HEK293 (cell line): ENCODE measurements around the gene SLC35D3.
A peak's percentile ranks its signal among the peaks of the same experiment; 100 is the strongest.

Experiments used
- CTCF ChIA-PET: fragments of 350-600 bp; formaldehyde crosslinking; extraction: SDS; loops from one replicate; lab custom pipeline; 2021; ENCODE audit warnings: antibody characterized with exemption; lab: Yijun Ruan, JAX
- POLR2A ChIA-PET: fragments of 300-600 bp; formaldehyde crosslinking; extraction: SDS; loops from one replicate; lab custom pipeline; 2020; ENCODE audit warnings: antibody characterized with exemption, inconsistent platforms; lab: Yijun Ruan, JAX
- H3K27ac ChIP-seq: fragments of 200-500 bp; sonication (Bioruptor generic); 2 replicates; pipeline ENCODE4 v1.5.1; 2014; ENCODE audit warnings: low read depth, low read length, control low read depth, inconsistent platforms; ENCODE audit errors: extremely low read depth
- H3K36me3 ChIP-seq, 2 experiments: fragments of 200-500 bp in 1 of 2; sonication (Bioruptor generic) in 1 of 2; 1 replicate in 1 of 2; 2 replicates in 1 of 2; pipeline ENCODE4 v1.5.1; 2014 to 2017; ENCODE audit warnings: inconsistent platforms in 2 of 2, low read length in 2 of 2; ENCODE audit not compliant: control insufficient read depth in 2 of 2, insufficient read depth in 1 of 2
- H3K4me1 ChIP-seq: fragments of 200-500 bp; sonication (Bioruptor generic); 2 replicates; pipeline ENCODE4 v1.5.1; 2014; ENCODE audit warnings: mild to moderate bottlenecking, low read length, inconsistent platforms; ENCODE audit not compliant: control insufficient read depth, insufficient read depth
- H3K4me3 ChIP-seq: 2 replicates; pipeline ENCODE4 v1.5.1; 2011; ENCODE audit warnings: low read depth, mild to moderate bottlenecking, control low read depth, low read length, moderate library complexity
- H3K9me3 ChIP-seq: fragments of 200-500 bp; sonication (Bioruptor generic); 2 replicates; pipeline ENCODE4 v1.5.1; 2014; ENCODE audit warnings: low read depth, low read length, inconsistent platforms; ENCODE audit not compliant: control insufficient read depth, insufficient read depth
- BCL6B ChIP-seq: fragments of 450-650 bp; formaldehyde crosslinking; IDR thresholded peaks from 2 replicates; pipeline ENCODE4 v1.5.1; 2017; ENCODE audit warnings: missing biosample characterization, missing genetic modification characterization
- IKZF3 ChIP-seq: fragments of 450-650 bp; IDR thresholded peaks from 2 replicates; pipeline ENCODE4 v1.5.0; 2018; ENCODE audit warnings: missing biosample characterization, mild to moderate bottlenecking, missing genetic modification characterization, moderate library complexity
- SCRT2 ChIP-seq: fragments of 450-650 bp; formaldehyde crosslinking; IDR thresholded peaks from 2 replicates; pipeline ENCODE4 v1.5.1; 2016; ENCODE audit warnings: missing biosample characterization, missing genetic modification characterization
- ZBTB10 ChIP-seq: fragments of 450-650 bp; formaldehyde crosslinking; IDR thresholded peaks from 2 replicates; pipeline ENCODE4 v1.5.1; 2016; ENCODE audit warnings: missing biosample characterization, missing genetic modification characterization
- ZFP69B ChIP-seq: fragments of 450-650 bp; formaldehyde crosslinking; IDR thresholded peaks from 2 replicates; pipeline ENCODE4 v1.5.1; 2016; ENCODE audit warnings: missing biosample characterization, missing genetic modification characterization
- ZNF138 ChIP-seq: fragments of 450-650 bp; formaldehyde crosslinking; IDR thresholded peaks from 2 replicates; pipeline ENCODE4 v1.5.1; 2016; ENCODE audit warnings: missing biosample characterization, missing genetic modification characterization, borderline replicate concordance
- ZNF202 ChIP-seq: fragments of 450-650 bp; formaldehyde crosslinking; IDR thresholded peaks from 2 replicates; pipeline ENCODE4 v1.5.1; 2016; ENCODE audit warnings: missing biosample characterization, missing genetic modification characterization, borderline replicate concordance
- ZNF354C ChIP-seq: fragments of 450-650 bp; formaldehyde crosslinking; IDR thresholded peaks from 2 replicates; pipeline ENCODE4 v1.5.1; 2016; ENCODE audit warnings: missing biosample characterization, missing genetic modification characterization, low read depth, borderline replicate concordance
- ZNF394 ChIP-seq: fragments of 450-650 bp; formaldehyde crosslinking; IDR thresholded peaks from 2 replicates; pipeline ENCODE4 v1.5.1; 2016; ENCODE audit warnings: missing biosample characterization, missing genetic modification characterization, mild to moderate bottlenecking, moderate library complexity, borderline replicate concordance
- ZNF501 ChIP-seq: fragments of 450-650 bp; formaldehyde crosslinking; IDR thresholded peaks from 2 replicates; pipeline ENCODE4 v1.5.1; 2016; ENCODE audit warnings: missing biosample characterization, missing genetic modification characterization
- ZNF677 ChIP-seq: fragments of 450-650 bp; IDR thresholded peaks from 2 replicates; pipeline ENCODE4 v1.5.0; 2018; ENCODE audit warnings: missing biosample characterization, mild to moderate bottlenecking, missing genetic modification characterization, moderate library complexity
- ZNF776 ChIP-seq: fragments of 450-650 bp; formaldehyde crosslinking; IDR thresholded peaks from 2 replicates; pipeline ENCODE4 v1.5.0; 2017; ENCODE audit warnings: missing biosample characterization, missing genetic modification characterization, borderline replicate concordance
- TF ChIP-seq, protein P1 (sequence below): fragments of 450-650 bp; formaldehyde crosslinking; IDR thresholded peaks from 2 replicates; pipeline ENCODE4 v1.5.1; 2016; ENCODE audit warnings: missing biosample characterization, missing genetic modification characterization
- TF ChIP-seq, protein P2 (sequence below): fragments of 450-650 bp; formaldehyde crosslinking; IDR thresholded peaks from 2 replicates; pipeline ENCODE4 v1.5.1; 2016; ENCODE audit warnings: missing biosample characterization, missing genetic modification characterization, low read depth
- TF ChIP-seq, protein P3 (sequence below): fragments of 450-650 bp; formaldehyde crosslinking; IDR thresholded peaks from 2 replicates; pipeline ENCODE4 v1.5.1; 2017; ENCODE audit warnings: missing biosample characterization, mild to moderate bottlenecking, missing genetic modification characterization, moderate library complexity

SLC35D3 gene

DNA sequence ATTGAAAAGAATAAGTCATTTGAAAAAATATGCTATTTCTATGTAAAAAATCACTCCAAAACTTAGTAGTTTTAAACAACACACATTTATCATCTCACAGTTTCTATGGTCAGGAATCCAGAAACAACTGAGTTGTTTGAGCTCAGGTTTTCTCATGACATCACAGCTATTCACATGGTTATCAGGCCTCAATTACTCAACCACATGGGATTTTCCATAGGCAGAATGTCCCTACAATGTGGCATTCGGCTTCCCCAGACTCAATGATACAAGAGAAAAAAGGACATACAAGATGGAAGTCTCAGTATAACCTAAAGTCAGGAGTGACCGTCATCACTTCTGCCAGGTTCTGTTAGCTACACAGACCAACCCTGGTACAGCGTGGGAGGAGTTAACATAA, 3.4 kb upstream of the SLC35D3 start:
- Histone ChIP-seq H3K27ac (no peak overlapping the region), H3K36me3 (peaks cover 0 to 17% of the 10 kb centered on the region in 2 experiments; a peak in 1 of 3 replicates), H3K4me3 (no peak overlapping the region), H3K4me1 (no peaks in the 10 kb centered on the region; the same call in 1 of the 2 replicates), H3K9me3 (no peaks in the 10 kb centered on the region)
- CTCF ChIA-PET, result interaction anchor here (1.4 kb wide), 1 partner anchor 9 kb away, joined by 4 read pairs; no protein-coding TSS in a partner anchor
- TF ChIP-seq, protein P1, sequence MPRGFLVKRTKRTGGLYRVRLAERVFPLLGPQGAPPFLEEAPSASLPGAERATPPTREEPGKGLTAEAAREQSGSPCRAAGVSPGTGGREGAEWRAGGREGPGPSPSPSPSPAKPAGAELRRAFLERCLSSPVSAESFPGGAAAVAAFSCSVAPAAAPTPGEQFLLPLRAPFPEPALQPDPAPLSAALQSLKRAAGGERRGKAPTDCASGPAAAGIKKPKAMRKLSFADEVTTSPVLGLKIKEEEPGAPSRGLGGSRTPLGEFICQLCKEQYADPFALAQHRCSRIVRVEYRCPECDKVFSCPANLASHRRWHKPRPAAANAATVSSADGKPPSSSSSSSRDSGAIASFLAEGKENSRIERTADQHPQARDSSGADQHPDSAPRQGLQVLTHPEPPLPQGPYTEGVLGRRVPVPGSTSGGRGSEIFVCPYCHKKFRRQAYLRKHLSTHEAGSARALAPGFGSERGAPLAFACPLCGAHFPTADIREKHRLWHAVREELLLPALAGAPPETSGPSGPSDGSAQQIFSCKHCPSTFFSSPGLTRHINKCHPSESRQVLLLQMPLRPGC, result no peak
- TF ChIP-seq, protein P2, sequence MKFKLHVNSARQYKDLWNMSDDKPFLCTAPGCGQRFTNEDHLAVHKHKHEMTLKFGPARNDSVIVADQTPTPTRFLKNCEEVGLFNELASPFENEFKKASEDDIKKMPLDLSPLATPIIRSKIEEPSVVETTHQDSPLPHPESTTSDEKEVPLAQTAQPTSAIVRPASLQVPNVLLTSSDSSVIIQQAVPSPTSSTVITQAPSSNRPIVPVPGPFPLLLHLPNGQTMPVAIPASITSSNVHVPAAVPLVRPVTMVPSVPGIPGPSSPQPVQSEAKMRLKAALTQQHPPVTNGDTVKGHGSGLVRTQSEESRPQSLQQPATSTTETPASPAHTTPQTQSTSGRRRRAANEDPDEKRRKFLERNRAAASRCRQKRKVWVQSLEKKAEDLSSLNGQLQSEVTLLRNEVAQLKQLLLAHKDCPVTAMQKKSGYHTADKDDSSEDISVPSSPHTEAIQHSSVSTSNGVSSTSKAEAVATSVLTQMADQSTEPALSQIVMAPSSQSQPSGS, result peak; percentile 4; the same call in 1 of the 2 replicates
- POLR2A ChIA-PET, result no interaction called here

GRCh38 chr6:136920216-136920615, 1.9 kb upstream of the SLC35D3 start:
- POLR2A ChIA-PET, result no interaction called here

DNA sequence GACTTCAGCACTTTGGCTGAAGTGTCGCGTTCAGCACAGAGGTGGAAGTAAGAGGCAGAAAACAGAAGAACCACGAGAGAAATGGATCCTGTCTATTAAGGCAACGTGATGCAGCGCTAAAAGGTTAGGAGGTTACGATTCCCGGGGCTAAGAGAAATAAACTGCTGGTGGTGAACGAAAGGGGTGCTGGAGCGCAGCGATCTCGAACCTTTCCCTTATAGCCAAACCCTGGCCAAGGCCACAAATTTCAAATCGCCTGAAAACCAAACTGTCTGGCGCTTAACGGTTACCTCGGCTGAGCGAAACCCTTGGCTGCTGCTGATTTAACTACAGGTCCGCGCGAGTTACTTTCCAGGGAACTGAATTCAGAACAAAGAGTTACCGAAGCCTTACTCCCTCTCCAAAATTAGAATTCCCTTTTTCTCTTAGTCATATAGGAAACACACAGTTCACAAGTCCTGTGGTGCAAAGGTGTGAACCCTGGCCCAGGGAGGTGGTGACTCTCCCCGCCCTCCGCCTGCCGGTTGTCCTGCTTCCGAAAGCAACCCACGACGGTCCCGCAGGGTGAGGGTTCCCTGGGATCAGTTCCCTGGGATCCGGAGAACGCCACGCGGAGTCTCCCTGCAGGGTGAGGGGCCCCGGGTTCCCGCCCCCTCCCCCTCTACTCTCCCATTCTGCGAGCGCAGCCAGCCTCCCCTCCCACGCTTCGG, 1.3 kb upstream of the SLC35D3 start:
- H3K4me1 ChIP-seq, result no peaks in the 10 kb centered on the region; the same call in 1 of the 2 replicates
- ChIA-PET POLR2A (no interaction called here), CTCF (interaction anchor here (0.7 to 1.1 kb wide), 3 partner anchors 42 to 75 kb away, joined by 3 to 4 read pairs (median 4); no protein-coding TSS in a partner anchor)
- TF ChIP-seq IKZF3 (tag by site-specific recombination) (0 out of 2 replicates have a peak, but pooled peaks have one; percentile 18), ZNF776 (no peak), ZNF394 (tag by site-specific recombination) (no peak)
- peak overlapping the region; percentile 71; the same call in 1 of the 2 replicates for H3K27ac ChIP-seq
- peak overlapping the region; percentile 53 for H3K4me3 ChIP-seq
- no peaks in the 10 kb centered on the region for H3K9me3 ChIP-seq
- H3K36me3 ChIP-seq, result peaks cover 0 to 7% of the 10 kb centered on the region in 2 experiments; a peak in 1 of 3 replicates

More at GRCh38 chr6:136920216-136920615, 1.9 kb upstream of the SLC35D3 start:
- TF ChIP-seq BCL6B (tag by site-specific recombination), result peak; percentile 90
- TF ChIP-seq ZNF354C, result no peak
- CTCF ChIA-PET, result interaction anchor here (1.1 kb wide), 1 partner anchor 43 kb away, joined by 4 read pairs; no protein-coding TSS in a partner anchor
- H3K4me3 ChIP-seq, result no peak overlapping the region
- peaks cover 0 to 11% of the 10 kb centered on the region in 2 experiments; a peak in 1 of 3 replicates for H3K36me3 ChIP-seq
- H3K9me3 ChIP-seq, result no peaks in the 10 kb centered on the region
- no peak overlapping the region for H3K27ac ChIP-seq
- no peaks in the 10 kb centered on the region; the same call in 1 of the 2 replicates for H3K4me1 ChIP-seq

DNA sequence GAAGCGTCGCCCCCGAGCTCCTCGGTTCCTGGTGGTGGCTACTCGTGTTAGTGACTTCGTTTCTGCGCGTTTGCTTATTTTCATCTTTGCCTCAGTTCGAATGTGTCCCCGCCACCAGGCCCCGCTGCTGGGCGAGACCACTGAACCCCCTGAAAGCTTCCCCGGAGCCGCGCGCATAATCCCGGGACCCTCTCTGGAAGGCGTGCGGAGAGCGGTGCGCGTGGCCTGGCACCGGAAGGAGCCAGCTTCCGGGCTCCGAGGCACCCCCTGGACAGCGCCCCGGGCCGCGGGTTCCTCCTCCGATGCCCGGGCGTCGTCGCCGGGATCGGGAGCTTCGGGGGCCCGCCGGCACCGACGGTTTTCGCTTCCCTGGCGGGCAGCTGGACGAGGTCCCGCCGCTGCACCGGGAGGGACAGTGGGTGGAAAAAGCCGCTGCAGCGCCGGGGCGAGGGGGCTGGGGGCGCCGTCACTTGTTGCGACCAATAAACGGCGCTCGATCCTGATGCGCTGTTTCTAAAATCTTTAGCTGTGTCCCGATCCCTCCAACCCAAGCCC, 643 bp upstream of the SLC35D3 start:
- CTCF ChIA-PET, result interaction anchor here (0.5 to 1.1 kb wide), 6 partner anchors 47 to 272 kb away, joined by 3 to 5 read pairs (median 3); no protein-coding TSS in a partner anchor
- H3K9me3 ChIP-seq, result no peaks in the 10 kb centered on the region
- POLR2A ChIA-PET, result interaction anchor here (1.3 to 1.4 kb wide), 2 partner anchors 76 to 129 kb away, joined by 3 read pairs; partner anchors contain the start of gene MAP3K5
- H3K36me3 ChIP-seq, result peaks cover 0 to 6% of the 10 kb centered on the region in 2 experiments; a peak in 1 of 3 replicates
- peak overlapping the region; percentile 53 for H3K4me3 ChIP-seq
- no peaks in the 10 kb centered on the region; the same call in 1 of the 2 replicates for H3K4me1 ChIP-seq
- peak overlapping the region; percentile 71; the same call in 1 of the 2 replicates for H3K27ac ChIP-seq
- TF ChIP-seq SCRT2 (tag by site-specific recombination), result peak; percentile 94
- no peak for TF ChIP-seq ZNF138 (tag by site-specific recombination)
- TF ChIP-seq, protein P3, sequence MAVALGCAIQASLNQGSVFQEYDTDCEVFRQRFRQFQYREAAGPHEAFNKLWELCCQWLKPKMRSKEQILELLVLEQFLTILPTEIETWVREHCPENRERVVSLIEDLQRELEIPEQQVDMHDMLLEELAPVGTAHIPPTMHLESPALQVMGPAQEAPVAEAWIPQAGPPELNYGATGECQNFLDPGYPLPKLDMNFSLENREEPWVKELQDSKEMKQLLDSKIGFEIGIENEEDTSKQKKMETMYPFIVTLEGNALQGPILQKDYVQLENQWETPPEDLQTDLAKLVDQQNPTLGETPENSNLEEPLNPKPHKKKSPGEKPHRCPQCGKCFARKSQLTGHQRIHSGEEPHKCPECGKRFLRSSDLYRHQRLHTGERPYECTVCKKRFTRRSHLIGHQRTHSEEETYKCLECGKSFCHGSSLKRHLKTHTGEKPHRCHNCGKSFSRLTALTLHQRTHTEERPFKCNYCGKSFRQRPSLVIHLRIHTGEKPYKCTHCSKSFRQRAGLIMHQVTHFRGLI, result no peak
- TF ChIP-seq ZBTB10, result peak; percentile 64; the same call in 1 of the 2 replicates
- peak; percentile 51; the same call in 1 of the 2 replicates for TF ChIP-seq ZNF501 (tag by site-specific recombination)
- 0 out of 2 replicates have a peak, but pooled peaks have one; percentile 32 for TF ChIP-seq ZFP69B (tag by site-specific recombination)
- TF ChIP-seq ZNF202 (tag by site-specific recombination), result no peak
- 0 out of 2 replicates have a peak, but pooled peaks have one; percentile 47 for TF ChIP-seq ZNF677 (tag by site-specific recombination)
